ENCODE data around the gene MYBBP1A. TPM values are rescaled to one million over a fixed set of nuclear protein-coding genes. Genes with fewer than 3 reads are reported as not detected.

Gene MYBBP1A
- total RNA-seq, 1 experiment from 2014 or later: 130 TPM

DNA sequence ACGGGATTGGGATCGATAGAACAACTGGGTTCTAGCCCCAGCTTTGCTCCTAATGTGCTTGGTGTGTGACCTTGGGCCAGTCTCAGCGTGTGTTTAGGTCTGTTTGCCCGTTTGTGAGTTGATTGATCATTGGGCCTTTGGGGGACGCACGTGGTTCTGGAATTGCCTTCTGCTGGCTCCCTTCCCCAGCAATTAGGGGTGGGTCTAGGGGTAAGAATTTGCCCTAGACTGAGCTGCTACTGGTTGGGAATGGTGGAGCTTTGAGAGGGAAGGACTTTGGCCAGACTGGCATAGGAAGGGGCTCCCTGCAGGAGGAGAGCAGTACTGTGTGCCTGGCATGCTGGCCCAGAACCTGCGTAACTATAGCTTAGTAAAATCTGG, 55.0 kb downstream of the MYBBP1A start:
- peaks cover 4 to 43% of the 10 kb centered on the region in 2 experiments; a peak in 3 of 4 replicates for H3K4me1 ChIP-seq (ENCODE audit: control insufficient read depth in 1 of 2, insufficient read depth in 2 of 2, low read length in 2 of 2)
- intact Hi-C loops (cut with micrococcal nuclease): no loop called here
- no peaks in the 10 kb centered on the region for H4K20me1 ChIP-seq (ENCODE audit: insufficient read depth)
- no peak overlapping the region; the same call in 1 of the 2 replicates for H3K27ac ChIP-seq (ENCODE audit: low read depth, low read length)
- H3K4me2 ChIP-seq (ENCODE audit: low read length): peak overlapping the region; percentile 97
- ATAC-seq (no peak), DNase-seq (ENCODE audit: low read depth, low spot score) (no peak)
- TF ChIP-seq SRF (IDR thresholded peaks at IDR 0.05; ENCODE audit: low read depth) (no peak), SIN3A (IDR thresholded peaks at IDR 0.05; ENCODE audit: low read depth) (no peak), YY1 (IDR thresholded peaks at IDR 0.05; ENCODE audit: extremely low read depth, insufficient replicate concordance, low read depth, low read length) (no peak), SP1 (IDR thresholded peaks at IDR 0.05; ENCODE audit: low read depth) (no peak), EGR1 (IDR thresholded peaks at IDR 0.05; ENCODE audit: low read depth) (no peak), CEBPB (IDR thresholded peaks at IDR 0.05; ENCODE audit: low read depth) (no peak)
- TF ChIP-seq, protein P1, sequence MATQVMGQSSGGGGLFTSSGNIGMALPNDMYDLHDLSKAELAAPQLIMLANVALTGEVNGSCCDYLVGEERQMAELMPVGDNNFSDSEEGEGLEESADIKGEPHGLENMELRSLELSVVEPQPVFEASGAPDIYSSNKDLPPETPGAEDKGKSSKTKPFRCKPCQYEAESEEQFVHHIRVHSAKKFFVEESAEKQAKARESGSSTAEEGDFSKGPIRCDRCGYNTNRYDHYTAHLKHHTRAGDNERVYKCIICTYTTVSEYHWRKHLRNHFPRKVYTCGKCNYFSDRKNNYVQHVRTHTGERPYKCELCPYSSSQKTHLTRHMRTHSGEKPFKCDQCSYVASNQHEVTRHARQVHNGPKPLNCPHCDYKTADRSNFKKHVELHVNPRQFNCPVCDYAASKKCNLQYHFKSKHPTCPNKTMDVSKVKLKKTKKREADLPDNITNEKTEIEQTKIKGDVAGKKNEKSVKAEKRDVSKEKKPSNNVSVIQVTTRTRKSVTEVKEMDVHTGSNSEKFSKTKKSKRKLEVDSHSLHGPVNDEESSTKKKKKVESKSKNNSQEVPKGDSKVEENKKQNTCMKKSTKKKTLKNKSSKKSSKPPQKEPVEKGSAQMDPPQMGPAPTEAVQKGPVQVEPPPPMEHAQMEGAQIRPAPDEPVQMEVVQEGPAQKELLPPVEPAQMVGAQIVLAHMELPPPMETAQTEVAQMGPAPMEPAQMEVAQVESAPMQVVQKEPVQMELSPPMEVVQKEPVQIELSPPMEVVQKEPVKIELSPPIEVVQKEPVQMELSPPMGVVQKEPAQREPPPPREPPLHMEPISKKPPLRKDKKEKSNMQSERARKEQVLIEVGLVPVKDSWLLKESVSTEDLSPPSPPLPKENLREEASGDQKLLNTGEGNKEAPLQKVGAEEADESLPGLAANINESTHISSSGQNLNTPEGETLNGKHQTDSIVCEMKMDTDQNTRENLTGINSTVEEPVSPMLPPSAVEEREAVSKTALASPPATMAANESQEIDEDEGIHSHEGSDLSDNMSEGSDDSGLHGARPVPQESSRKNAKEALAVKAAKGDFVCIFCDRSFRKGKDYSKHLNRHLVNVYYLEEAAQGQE (IDR thresholded peaks at IDR 0.05; ENCODE audit: low read depth): no peak
- TF ChIP-seq, protein P2, sequence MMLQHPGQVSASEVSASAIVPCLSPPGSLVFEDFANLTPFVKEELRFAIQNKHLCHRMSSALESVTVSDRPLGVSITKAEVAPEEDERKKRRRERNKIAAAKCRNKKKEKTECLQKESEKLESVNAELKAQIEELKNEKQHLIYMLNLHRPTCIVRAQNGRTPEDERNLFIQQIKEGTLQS (IDR thresholded peaks at IDR 0.05): no peak
- TF ChIP-seq, protein P3, sequence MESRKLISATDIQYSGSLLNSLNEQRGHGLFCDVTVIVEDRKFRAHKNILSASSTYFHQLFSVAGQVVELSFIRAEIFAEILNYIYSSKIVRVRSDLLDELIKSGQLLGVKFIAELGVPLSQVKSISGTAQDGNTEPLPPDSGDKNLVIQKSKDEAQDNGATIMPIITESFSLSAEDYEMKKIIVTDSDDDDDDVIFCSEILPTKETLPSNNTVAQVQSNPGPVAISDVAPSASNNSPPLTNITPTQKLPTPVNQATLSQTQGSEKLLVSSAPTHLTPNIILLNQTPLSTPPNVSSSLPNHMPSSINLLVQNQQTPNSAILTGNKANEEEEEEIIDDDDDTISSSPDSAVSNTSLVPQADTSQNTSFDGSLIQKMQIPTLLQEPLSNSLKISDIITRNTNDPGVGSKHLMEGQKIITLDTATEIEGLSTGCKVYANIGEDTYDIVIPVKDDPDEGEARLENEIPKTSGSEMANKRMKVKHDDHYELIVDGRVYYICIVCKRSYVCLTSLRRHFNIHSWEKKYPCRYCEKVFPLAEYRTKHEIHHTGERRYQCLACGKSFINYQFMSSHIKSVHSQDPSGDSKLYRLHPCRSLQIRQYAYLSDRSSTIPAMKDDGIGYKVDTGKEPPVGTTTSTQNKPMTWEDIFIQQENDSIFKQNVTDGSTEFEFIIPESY (IDR thresholded peaks at IDR 0.05; ENCODE audit: extremely low read depth, insufficient replicate concordance, low read length): no peak
- no peak overlapping the region for H2AFZ ChIP-seq (ENCODE audit: low read depth, low read length, poor library complexity, severe bottlenecking)
- H3K9me3 ChIP-seq (ENCODE audit: control insufficient read depth in 1 of 2, insufficient read depth in 1 of 2, low read depth in 1 of 2, low read length in 2 of 2): no peaks in the 10 kb centered on the region
- no peaks in the 10 kb centered on the region for H3K27me3 ChIP-seq (ENCODE audit: insufficient read depth, low read length)
- H3K79me2 ChIP-seq (ENCODE audit: insufficient read depth, low read length): no peaks in the 10 kb centered on the region
- BruUV-seq (replicated peaks): no TSS peak
- peak overlapping the region; percentile 51 to 65 for H3K4me3 ChIP-seq (replicated peaks in 1 of 2; ENCODE audit: low read depth in 1 of 2, low read length in 2 of 2)
- POLR2A ChIA-PET: no interaction called here
- peak overlapping the region; percentile 53 for H3K9ac ChIP-seq (ENCODE audit: low read length)
- no peaks in the 10 kb centered on the region for H3K36me3 ChIP-seq (ENCODE audit: control insufficient read depth in 1 of 2, insufficient read depth in 2 of 2, low read length in 2 of 2)
- no peaks in the 10 kb centered on the region for H3K9me2 ChIP-seq (ENCODE audit: insufficient read depth)
- CTCF ChIA-PET: no interaction called here
- RAD21 ChIA-PET (ENCODE audit: low non-redundant PET in 1 of 2, low total read pairs in 2 of 2, uncharacterized antibody in 2 of 2, unreplicated experiment in 2 of 2): no interaction called here
